ENCODE data around the gene PRKCB.
"Not testable (repeated sequence)": the region's sequence is repeated elsewhere in the genome, so short reads cannot be mapped to it uniquely, and the experiment has no call there.

GRCh38 chr16:24014955-24015354, 179.2 kb downstream of the PRKCB start:
- TF ChIP-seq CTCF, POLR2A (IDR thresholded peaks at IDR 0.05): not testable (repeated sequence)
